NB4 (cell line): ENCODE results near the gene CHRD.

Experiments
- DNase-seq: peaks from one replicate; pipeline ENCODE4 v3.0.0; 2010; ENCODE audit warnings: low read depth
- H3K4me3 ChIP-seq: one replicate; pipeline ENCODE4 v1.5.1; 2011; ENCODE audit warnings: mild to moderate bottlenecking, low read depth, low read length, moderate library complexity
- CTCF ChIP-seq: IDR thresholded peaks from one replicate; pipeline ENCODE4 v1.5.1; 2012; ENCODE audit warnings: low read depth, low read length
- MAX ChIP-seq: IDR thresholded peaks from 2 replicates; pipeline ENCODE4 v1.6.1; 2011; ENCODE audit warnings: low read depth, low read length
- MYC ChIP-seq: IDR thresholded peaks from 2 replicates; pipeline ENCODE4 v1.6.1; 2011; ENCODE audit warnings: low read depth, low read length
- POLR2A ChIP-seq: IDR thresholded peaks from 2 replicates; pipeline ENCODE4 v1.6.1; 2011; ENCODE audit warnings: mild to moderate bottlenecking; ENCODE audit not compliant: insufficient read length; ENCODE audit errors: extremely low read depth

The CHRD gene

GRCh38 chr3:184372911-184373310 lies 6.9 kb upstream of the CHRD start:
- no peak for DNase-seq
- TF ChIP-seq POLR2A (no peak), MYC (no peak), MAX (no peak), CTCF (no peak)
- no peak overlapping the region for H3K4me3 ChIP-seq

- no peak overlapping the region for H3K4me3 ChIP-seq
- TF ChIP-seq CTCF: no peak
- TF ChIP-seq MAX: no peak
- TF ChIP-seq POLR2A: no peak
- TF ChIP-seq MYC: no peak
Observed at GRCh38 chr3:184373422-184373821, 6.4 kb upstream of the CHRD start.

DNA sequence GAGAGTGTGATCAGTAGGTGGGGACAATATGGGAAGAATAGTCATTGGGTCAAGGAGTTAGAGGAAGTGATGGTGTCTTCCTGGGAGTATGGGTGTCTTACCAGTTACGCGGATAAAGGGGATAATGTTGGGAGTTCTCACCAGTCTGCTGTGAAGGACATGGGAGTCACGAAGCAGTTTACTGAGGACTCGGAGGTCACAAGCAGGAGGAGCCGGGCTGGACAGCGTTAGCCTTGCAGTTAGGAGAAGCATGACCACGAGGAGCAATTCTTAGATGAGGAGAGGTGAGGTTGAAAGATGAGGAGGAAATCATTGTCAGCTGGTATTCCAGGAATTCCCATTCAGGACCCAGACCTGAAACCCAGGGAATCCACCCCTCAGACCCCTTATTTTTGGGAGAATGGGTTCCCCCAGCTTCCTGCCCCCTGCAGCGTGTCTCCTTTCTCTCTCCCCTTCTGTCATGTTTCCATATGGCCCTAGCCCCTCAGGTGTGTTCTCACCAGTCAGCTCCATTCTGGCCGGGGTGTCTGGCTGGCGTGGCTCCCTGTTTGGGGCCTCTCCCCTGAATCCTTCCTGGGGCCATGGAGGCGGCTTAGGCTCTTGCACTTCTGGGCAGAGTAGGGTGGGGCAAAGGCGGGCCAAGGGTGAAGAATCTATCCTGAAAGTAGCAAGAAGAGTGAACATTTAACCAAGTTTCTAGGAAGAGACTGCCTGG lies 4.0 kb upstream of the CHRD start:
- no peak for DNase-seq
- no peak overlapping the region for H3K4me3 ChIP-seq
- TF ChIP-seq CTCF (no peak), MYC (no peak), POLR2A (no peak), MAX (no peak)

More at GRCh38 chr3:184373422-184373821, 6.4 kb upstream of the CHRD start:
- DNase-seq: no peak

GRCh38 chr3:184377374-184377773 lies 2.5 kb upstream of the CHRD start:
- TF ChIP-seq CTCF (no peak), MAX (no peak), MYC (no peak), POLR2A (no peak)
- no peak for DNase-seq
- H3K4me3 ChIP-seq: no peak overlapping the region

GRCh38 chr3:184377882-184378445 lies 1.9 kb upstream of the CHRD start, which contains the start of gene THPO:
Gene THPO, minus strand, starts transcription at chr3:184378207. Its CDS starts 1,948 bp downstream, at chr3:184376259.
- TF ChIP-seq MYC (peak; percentile 83), MAX (peak; percentile 70), POLR2A (peak; percentile 39), CTCF (no peak)
- DNase-seq: peak; percentile 55
- H3K4me3 ChIP-seq: peak within 1 kb of the TSS; percentile 32
